C1 segment of cervical spinal cord (tissue), 14 donors: ENCODE data around the gene KLK8.
"Not testable (repeated sequence)": the region's sequence is repeated elsewhere in the genome, so short reads cannot be mapped to it uniquely, and the experiment has no call there.

Experiments
- DNase-seq, 14 donors: peaks; one replicate each; lab custom pipeline; 2025; lab: John Stamatoyannopoulos, UW

KLK8 gene

DNA sequence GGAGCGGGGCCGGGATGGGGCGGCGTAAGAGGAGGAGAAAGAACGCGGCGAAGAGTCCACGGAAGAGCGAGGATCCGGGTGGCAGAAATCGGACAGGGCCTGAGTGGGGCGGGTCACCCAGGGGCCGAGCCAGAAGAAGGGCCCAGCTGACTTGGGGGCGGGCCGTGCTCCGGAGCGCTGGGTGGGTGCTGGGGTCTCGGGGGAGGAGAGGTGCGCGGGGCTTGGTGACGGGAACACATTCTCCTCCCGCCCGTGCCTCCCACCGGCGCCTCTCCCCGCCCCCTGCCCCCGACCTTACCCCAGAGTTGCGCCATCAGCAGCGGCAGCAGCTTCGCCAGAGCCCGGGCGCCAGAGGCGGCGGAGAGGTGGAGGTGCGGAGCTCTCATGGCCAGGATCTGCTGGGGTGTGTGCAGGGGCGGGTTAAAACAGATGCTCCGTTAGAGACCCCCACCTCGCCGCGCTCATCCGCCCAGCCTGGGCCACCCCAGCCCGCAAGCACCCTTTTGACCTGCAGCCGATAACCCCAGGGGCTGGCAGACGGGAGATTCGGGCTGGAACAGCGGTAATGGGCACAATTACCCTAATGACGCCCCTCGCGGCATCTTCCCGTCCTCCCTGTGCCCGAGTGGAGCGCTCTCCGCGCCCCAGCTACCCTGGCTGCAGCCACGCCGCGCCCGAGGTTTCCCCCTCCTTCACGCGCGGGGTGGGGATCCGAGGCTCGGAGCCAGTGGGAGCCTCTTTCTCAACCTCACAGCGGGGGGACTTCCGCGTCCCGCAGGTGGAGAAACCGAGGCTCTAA is 17.5 kb upstream of the KLK8 start:
- peak in 1 of 14 donors; percentile 1 for DNase-seq

DNA sequence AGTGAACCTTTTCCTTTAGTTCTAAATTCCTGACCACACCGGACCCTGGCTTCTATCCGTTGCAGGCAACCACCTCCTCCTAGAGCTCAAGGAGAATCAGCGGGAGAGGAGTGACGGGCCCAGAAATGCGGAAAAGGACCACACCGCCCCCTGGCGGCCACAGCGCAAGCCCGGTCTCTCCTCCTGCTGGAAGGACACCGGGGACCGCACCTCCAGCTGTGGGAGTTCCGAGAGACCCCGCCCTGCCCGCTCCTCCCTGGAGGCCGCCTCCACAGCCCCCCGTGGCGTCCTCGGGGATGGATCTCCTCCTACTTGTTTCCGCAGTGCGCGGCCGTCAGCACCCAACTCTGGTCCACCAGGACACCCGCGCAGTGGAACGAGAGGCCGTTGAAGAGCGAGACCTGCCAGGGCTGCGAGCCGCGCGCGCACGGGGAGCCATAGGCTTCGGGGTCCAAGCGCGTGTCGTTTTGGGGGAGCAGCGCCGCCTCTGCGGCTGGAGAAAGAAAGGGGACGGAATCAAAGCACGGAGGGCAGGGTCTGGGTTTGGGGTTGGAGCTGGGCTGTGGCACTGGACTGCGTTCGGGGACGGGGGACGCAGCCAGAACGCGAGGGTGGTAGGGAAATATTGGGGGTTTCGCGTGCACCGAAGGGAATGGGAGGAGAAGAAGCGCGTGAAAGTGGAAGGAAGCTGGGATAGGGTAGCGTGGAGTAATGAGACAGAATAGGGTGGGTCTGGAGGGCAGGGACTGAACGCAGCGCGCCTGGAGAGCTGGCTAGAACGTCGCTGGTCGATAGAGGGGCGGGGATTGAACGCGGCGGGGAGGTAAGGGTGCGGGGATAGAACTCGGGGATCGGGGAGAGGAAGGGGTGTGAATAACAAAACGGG is 15.6 kb upstream of the KLK8 start:
- peak in 9 of 14 donors; percentile 8 to 76 (median 46) for DNase-seq

DNA sequence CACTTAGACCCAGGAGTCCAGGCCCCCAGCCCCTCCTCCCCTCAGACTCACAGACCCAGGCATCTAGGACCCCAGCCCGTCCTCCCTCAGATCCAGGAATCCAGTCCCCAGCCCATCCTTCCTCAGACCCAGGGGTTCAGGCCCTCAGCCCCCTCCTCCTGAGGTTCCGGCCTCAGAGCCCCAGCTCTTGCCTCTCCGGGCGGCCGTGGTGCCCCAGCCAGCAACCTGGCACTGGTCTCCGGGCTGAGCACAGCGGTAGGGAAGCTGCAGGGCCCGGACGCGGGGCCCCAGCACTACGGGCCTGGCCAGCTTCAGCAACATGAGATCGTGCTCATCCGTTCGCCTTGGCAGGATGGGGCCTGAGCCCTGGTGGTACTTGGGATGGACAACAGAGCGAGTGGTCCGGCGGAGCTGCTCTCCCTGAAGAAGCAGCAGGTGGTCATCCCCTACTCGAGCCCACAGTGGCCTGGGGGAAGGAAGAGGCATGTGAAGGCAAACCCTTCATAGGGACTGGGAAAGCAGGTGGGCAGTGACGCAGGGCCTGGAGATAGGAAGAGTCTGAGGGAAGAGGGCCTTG is 14.4 kb upstream of the KLK8 start:
- DNase-seq: no peak

DNA sequence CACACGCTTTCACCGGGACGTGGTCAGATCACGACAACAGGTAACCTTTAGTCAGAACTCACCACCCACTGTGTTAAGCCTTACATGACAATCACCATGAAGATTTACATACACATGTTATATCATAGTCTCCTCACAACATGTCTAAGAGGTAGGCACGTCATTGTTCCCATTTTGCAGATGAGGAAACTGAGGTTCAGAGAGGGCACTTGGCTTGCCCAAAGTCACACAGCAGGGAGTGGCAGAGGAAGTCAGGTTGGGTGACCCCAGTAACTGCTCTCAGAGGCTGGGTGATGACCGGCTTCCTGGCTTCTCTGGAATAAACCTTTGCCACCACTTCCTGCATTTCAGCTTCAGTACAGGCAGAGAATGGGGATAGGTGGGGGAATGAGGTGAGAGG is 12.8 kb upstream of the KLK8 start:
- DNase-seq: no peak

DNA sequence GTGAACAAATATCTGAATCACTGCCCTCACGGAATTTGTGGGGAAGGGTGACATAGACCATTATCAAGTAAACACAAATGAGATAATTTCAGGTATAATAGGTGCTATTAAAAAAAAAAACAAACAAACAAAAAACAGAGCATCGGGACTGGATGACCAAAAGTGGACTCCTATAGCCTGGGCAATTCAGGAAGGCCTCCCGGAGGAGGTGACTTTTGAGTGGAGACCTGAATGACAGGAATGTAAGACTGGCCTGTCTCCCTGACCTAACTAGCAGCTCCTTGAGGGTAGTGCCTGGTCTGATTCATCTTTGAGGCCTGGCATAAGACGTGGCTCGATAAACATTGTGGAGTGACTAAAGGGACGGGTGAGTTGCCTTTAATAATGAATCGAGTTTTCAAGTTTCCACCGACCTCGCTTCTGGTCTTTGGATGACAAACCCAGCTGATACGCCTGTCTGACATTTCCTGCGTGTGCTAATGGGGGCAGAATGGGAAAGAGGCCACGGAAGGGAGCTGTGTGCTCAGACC is 11.3 kb upstream of the KLK8 start:
- DNase-seq: no peak

DNA sequence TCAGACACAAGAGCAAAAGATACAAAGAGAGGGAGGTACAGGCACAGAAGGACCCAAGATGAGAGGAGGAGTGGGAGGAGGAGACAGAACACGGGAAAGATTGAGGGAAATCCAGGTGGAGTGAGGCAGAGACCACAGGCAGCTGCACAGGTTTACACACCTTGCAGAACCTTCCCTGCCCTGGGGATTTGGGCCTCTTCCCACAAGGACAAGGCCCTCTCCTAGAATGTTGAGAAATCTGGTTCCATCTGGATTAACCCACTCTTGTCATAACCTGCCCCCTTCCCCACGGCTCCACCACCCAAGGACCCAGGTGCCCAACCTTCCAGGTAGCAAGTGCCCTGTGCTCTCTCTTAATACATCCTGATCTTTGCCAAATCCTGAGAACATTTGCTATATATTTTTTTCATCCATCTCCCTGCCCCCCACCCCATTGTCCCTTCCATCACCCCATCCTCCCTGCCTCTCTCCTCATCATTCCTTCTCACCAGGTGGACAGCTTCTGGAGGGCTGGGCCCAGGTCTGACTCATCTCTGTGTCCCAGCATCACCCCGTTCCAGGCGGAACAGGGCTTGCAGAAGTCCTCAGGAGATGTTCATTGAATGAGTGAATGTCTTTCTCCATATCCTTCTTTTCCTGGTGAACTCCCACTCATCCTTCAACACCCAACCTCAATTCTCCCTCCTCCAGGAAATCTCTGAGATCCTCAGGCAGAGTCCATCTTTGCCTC is 8.8 kb upstream of the KLK8 start:
- DNase-seq: no peak

DNA sequence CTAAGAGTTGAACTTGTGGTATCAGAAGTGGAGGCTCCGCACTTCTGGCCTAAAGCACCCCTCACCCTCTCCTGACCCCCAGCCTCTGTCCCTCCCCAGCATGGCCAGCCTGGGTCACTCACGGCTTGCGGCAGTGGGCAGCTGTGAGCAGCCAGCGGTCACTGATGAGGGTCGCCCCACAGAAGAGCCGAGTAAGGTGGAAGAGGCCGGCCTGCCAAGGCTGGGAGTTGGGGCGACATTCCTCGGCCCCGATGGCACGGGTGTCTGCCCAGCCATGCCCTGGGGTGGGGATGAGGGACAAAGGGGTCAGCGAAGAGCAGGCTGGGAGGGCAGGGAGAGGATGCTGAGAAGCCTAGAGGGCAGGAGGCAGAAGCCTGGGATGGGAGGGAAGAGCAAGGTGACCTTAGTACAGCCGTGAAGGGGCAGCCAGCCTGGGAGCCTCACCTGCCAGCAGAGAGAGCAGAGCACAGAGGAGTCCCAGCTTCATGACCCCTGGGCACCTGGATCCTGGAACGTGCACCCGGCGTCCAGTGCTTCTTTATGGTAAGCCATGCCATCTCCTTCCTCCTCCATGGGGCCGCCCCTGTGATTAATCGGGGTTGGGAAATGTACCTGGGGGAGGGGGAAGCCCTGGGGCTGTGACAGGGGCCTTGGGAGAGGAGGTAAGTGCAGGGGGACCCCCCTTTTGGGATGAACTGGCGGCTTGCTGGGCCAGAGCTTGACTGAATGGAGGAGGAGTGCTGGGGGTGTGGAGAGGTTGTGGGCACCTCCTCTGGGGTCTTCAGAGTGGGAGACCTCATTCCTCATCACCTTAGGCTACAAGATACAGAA is 7.9 kb upstream of the KLK8 start:
- DNase-seq: no peak

DNA sequence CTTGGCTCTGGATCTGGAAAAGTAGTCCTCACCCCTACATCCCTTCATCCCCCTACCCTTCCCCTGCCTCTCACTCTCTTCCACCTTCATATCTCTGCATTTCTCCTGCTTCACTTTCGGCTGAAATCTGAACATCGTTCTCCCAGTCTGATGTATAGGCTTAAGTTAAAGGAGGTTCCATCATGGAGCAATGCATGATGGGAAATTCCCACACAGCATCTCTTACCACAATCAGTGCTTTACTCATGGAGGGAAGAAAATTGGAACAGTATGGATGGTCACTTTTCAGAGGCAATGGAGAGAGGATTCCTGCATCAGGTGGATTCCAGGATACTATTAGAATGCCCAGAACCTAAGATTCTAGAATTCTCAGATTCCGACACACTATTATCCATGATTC is 6.1 kb upstream of the KLK8 start:
- no peak for DNase-seq

DNA sequence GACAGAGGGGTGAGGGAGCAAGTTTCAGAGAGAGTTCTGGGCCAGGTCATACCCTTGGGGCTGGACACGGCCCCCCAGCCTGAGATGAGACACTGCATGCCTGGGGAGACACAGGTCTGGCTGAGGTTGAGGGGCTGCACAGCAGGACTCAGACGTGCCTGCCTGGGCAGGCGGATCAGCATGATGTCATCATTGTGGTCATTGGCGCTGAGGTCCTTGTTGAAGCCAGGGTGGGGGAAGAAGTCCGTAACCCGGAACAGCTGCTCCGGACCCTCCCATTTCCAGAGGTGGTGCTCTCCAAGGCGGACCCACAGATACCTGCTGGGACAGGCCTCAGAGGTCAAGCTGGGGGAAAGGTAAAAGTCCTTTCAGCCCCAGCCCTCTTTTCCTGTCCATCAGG is 5.0 kb upstream of the KLK8 start:
- DNase-seq: no peak

DNA sequence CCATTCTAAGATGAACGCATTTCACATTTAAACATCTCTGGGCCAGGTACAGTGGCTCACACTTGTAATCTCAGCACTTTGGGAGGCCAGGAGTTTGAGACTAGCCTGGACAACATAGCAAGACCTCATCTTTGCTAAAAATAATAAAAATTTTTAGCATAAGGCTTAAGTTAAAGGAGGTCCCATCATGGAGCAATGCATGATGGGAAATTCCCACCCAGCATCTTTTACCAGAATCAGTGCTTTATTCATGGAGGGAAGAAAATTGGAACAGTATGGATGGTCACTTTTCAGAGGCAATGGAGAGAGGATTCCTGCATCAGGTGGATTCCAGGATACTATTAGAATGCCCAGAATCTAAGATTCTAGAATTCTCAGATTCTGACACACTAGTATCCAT is 3.8 kb upstream of the KLK8 start:
- no peak for DNase-seq

DNA sequence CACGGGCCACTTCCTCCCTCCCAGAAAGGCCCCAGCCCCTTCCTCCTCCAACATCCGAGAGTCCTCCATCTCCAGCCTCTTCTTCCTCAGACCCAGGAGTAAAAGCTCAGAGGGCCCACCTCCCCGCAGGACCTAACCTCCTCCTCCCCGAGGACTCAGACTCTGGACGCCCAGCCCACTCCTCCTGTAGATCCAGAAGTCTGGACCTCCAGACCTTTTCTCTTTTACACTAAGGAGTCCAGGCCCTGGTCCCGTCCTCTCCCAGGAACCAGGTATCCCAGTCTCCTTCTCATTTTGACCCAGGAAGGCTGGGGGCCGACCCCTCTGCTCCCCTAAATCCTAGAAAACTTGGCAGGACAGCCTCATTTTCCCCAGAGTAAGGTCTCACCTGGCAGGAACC is 1.9 kb upstream of the KLK8 start:
- no peak for DNase-seq

DNA sequence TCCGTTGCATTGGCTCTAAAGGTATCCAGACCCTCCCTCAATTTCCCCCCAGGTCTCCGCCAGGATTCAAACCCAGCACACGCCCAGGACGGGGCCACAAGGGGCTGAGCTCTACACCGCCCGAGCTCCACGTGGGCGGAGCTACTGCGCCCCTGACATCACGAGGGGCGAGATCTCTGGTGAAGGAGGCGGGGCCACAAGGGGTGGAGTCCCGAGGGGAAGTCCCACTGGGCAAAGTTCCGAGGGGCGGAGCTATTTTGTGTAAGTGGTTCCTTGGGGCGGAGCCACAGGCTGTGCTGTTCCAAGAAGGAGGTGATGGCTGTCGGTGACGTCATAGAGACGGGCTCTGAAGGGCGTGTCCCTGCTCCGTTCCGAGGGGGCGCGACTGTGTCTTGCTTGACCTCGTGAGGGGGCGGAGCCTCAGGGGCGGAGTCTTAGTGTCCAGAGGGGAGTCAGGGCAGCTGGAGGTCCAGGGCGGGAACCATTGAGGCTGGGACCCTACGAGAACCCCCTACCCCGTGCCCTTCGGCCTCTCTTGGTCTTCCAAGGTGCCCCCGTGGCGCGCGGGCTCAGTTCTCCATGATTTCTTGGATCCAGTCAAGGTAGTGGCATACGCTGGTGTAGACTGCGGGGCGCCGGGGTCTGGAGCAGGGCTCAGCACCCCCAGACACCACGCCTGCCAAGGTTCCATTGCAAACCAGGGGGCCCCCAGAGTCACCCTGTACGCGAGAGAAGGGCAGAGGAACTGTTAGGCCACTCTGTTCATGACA is 1.3 kb upstream of the KLK8 start:
- DNase-seq: peak in 1 of 14 donors; percentile 39

DNA sequence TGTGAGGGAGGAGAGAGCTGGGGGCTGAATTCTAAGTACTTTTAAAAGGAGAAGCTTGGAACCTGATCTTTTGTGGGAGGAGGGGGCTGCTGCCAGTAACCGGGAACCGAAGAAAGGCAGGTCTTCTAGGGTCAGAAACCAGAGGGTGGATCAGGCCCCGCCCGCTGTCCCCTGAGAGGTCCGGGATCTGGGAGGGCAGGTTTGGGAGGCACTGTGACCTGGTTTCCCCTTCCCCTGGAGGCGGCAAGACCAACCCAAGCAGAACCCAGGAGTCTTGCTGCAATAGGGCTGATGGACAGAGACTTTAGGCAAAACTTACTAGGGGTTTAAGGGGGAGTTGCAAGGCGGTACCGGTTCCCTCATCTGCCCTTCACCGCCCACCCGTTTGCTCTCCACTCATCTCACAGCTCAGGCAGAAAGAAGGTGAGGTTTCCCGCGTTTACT is 707 bp upstream of the KLK8 start:
- DNase-seq: no peak

DNA sequence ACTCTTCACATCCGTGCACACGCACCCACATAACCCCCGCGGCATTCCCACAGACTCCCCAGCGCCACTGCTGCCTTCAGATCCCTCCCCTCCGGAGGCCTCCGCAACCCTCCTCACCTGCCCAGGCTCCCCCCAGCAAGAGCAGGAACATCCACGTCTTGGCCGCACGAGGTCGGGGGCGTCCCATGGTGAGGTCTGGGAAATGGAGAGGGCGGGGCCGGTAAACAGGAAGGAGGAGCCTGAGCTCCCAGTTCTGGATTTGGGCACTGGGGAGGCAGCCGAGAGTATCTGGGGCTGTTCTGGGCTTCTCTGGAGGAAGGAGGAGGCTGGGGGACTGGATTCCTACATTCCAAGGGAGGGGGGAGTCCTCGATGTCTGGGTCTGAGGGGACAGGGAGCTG is 423 bp downstream of the KLK8 start:
- DNase-seq: no peak

DNA sequence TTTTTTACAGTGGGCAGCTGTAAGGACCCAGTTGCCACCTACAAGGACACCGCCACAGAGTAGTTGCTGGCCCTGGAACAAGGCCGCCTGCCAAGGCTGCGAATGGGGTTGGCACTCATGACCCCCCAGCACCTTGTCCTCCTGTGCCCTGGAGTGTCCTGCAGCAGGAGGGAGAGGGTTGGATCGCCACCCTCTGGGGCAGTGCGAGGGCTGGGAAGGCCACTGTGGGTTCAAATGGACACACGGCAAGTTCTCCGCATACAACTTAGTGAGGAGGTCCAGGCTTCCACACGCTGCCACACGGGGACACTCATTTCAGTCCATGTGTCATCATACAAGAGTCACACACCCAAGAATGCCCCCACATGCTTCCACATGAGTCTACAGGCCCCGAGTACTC is 978 bp downstream of the KLK8 start:
- no peak for DNase-seq

DNA sequence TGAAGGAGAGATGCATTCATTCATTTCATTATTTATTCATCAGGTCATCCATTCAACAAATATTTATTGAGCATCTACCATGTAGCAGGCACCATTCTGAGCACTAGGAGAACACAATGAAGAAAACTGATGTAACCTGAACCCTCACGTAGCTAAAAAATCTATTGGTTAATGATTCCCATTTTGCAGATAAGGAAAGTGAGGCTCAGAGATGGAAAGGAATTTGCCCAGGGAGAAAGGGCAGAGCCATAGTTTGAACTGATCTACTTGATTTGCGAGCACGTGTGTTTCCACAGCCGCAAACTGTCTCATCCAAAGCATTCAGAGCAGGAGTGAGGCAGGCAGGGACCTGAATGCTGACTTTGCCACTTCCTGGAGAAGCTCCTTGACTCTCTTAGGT is 2.7 kb downstream of the KLK8 start:
- no peak for DNase-seq

DNA sequence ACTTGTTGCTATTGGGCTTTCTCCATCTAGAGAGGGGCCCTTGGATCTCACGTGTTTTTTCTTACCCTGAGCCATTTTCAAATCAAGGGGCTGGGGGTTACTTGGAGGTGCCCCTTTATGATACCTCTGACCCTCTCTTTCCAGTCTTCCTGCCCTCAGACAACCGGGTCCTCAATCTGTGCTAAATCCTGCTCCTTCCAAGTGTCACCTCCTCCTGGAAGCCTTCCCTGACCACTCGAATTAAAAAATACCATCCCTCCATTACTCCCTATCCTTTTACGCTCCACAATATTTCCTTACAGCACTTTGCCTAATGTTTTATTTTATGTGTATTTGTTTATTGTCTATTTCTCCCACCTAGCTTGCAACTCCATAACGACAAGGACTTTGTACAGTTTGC is 3.3 kb downstream of the KLK8 start:
- no peak for DNase-seq

DNA sequence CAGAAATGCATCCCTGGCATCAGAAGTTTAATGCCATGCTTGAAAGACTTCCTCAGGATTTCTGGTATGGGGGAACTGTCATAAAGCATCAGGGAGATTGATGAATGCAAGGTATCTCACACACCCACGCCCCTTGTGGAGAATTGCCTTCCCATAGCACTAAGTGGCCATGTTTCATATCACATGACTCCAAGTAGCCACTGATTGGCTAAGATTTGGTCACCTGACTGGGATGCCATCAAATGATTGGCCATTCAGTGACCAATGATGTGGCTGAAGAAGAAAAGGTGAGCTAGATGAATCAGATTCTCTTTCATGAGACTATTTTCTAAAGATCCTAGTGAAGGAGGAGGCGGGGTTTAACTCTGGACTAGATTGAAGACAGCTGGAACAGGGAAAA is 7.3 kb downstream of the KLK8 start:
- no peak for DNase-seq

DNA sequence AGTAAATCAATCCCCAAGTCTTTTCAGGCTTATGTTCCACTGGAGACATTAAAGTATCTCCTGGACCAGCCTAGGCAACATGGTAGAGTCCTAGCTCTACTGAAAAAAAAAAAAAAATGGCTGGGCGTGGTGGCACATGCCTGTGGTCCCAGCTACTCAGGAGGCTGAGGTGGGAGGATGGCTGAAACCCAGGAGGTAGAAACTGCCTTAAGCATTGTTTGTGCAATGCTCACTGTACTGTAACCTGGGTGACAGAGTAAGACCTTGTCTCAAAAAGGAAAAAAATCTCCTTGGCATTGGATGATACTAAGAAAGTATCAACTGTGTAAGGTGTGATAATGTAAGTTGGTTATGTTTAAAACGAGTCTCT is 8.8 kb downstream of the KLK8 start:
- no peak for DNase-seq

DNA sequence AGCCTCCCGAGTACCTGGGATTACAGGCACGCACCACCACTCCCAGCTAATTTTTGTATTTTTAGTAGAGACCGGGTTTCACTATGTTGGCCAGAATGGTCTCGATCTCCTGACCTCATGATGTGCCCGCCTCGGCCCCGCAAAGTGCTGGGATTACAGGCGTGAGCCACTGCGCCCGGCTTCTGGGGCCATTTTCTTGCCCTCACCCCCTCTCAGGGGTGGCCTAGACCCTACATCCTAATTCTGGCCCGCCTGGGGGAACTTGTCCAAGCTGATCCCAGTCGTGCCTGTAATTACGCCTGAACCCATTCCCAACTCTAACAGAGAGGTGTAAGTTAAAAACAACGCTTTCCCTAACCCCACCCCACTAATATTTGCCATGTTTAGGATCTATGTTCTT is 17.0 kb downstream of the KLK8 start:
- not testable (repeated sequence) for DNase-seq
